Heart right ventricle (tissue), 16 donors: ENCODE measurements around the gene MATCAP1. TPM values are rescaled to one million over a fixed set of nuclear protein-coding genes. Genes with fewer than 3 reads are reported as not detected.

Source experiments
- ATAC-seq, 8 donors: fragments of 200-7000 bp; cut with Tn5 transposase; one replicate each; pipeline ENCODE4 v1.9.1; 2020; ENCODE audit warnings: mild to moderate bottlenecking in 8 of 8, moderate library complexity in 8 of 8, moderate number of reproducible peaks in 1 of 8
- DNase-seq, 2 donors: peaks; one replicate each; pipeline ENCODE4 v3.0.0-alpha.2; 2020
- H3K27ac ChIP-seq, 10 donors: fragments of 200-600 bp; sonication (generic) in 2 of 10; one replicate each; pipeline versions ENCODE4 v1.5.0 to v1.8.0; 2020 to 2022; ENCODE audit warnings: mild to moderate bottlenecking in 3 of 10
- H3K27me3 ChIP-seq, 7 donors: fragments of 200-600 bp; one replicate each; pipeline ENCODE4 v1.8.0; 2021 to 2022; ENCODE audit warnings: mild to moderate bottlenecking in 2 of 7
- H3K36me3 ChIP-seq, 9 donors: fragments of 200-600 bp; sonication (generic) in 1 of 9; one replicate each; pipeline versions ENCODE4 v1.5.0 to v1.8.0; 2020 to 2022; ENCODE audit warnings: mild to moderate bottlenecking in 2 of 9
- H3K4me1 ChIP-seq, 9 donors: fragments of 200-600 bp; sonication (generic) in 1 of 9; one replicate each; pipeline versions ENCODE4 v1.5.0 to v1.8.0; 2020 to 2022; ENCODE audit warnings: mild to moderate bottlenecking in 4 of 9
- H3K4me3 ChIP-seq, 10 donors: fragments of 200-600 bp; sonication (generic) in 2 of 10; one replicate each; pipeline versions ENCODE4 v1.5.0 to v1.8.0; 2020 to 2022; ENCODE audit warnings: mild to moderate bottlenecking in 7 of 10, moderate library complexity in 2 of 10
- H3K9me3 ChIP-seq, 11 donors: fragments of 200-600 bp in 10 of 11; sonication (generic) in 2 of 11; one replicate each; pipeline versions ENCODE4 v1.5.0 to v1.8.0; 2013 to 2022; ENCODE audit warnings: mild to moderate bottlenecking in 2 of 11, control low read depth in 1 of 11, moderate library complexity in 1 of 11
- CTCF ChIP-seq, 9 donors: fragments of 200-600 bp; sonication (generic) in 2 of 9; IDR thresholded peaks; one replicate each; pipeline versions ENCODE4 v1.5.0 to v1.8.0; 2021 to 2022; ENCODE audit warnings: antibody characterized with exemption in 9 of 9, mild to moderate bottlenecking in 5 of 9, moderate library complexity in 1 of 9
- WGBS, 2 donors: extraction: QIAGEN DNeasy Blood & Tissue Kit; methylation state at CpG; one replicate each; pipeline ENCODE4 v1.1.7; 2013; ENCODE audit warnings: inconsistent platforms in 1 of 2; 5-methylcytosine and 5-hydroxymethylcytosine counted together
- intact Hi-C, 10 donors: fragments of 100-400 bp; cut with DNase I; formaldehyde crosslinking; loops; one replicate each; pipeline versions ENCODE4 v1.11.1 to v1.14.2; 2022
- polyA plus RNA-seq, 2 donors: library from polyadenylated mRNA; stranded (reverse); fragments of 200-250 nt; gene quantifications; one replicate each; pipeline ENCODE4 v1.2.3, GENCODE V29; 2013
- total RNA-seq, 10 donors: library from RNA; stranded (reverse); fragmentation: NEBNext Ultra II Directional in 3 of 10; extraction: Animal tissue kit (Norgen Biotek cat#: 25700) in 3 of 10; gene quantifications; one replicate each; pipeline versions ENCODE4 v1.2.1 to v1.2.4, GENCODE V29; 2021 to 2023
- donor health status: Arrhythmogenic right ventricular cardiomyopathy.
- donor health status: ischemic (EF 13 %, LVEDD 7.1; RV severe dilation, severe dysfunction).
- donor health status: healthy with polysubstance abuse.
- donor health status: DM: no; HTN: yes; CAD: no.
- donor health status: DM: no; HTN: no; CAD: no.
- donor health status: ischemic (EF 25% LVEDD 6.9; RV normal size, moderate dysfunction).
- donor health status: ischemic (EF 25% LVEDD 5.7; RV mildly dilated, moderate dysfunction).
- donor health status: healthy.
- donor health status: DM: yes; HTN: yes; CAD: no.
- donor health status: Ischemic cardiomyopathy.
- donor health status: ischemic (EF 35%, LVEDD 5.7; RV mildly dilated, moderate dysfunction).
- donor health status: nonischemic (EF 11% LVEDD 7.7; RV severe dilation, severe dysfunction).
- donor health status: DM: yes; HTN: yes; CAD: no.
- donor health status: PGD.
- donor health status: ischemic (EF 29% LVEDD 5.4; RV normal size, mild dysfunction).
- donor health status: nonischemic (EF 23%, LVEDD 6.1; RV moderate dilation, normal function).

MATCAP1 gene
- total and polyA plus RNA-seq, 12 donors, result 8.0 to 30.9 (median 13.1) TPM

- Histone ChIP-seq H3K27ac (peak overlapping the region in 8 of 10 donors; percentile 15 to 64 (median 56)), H3K4me1 (peaks cover 5 to 61% (median 43%) of the 10 kb centered on the region in 9 donors)
- 6% methylated on average over 66 to 73 of the region's 73 CpGs for WGBS, 2 donors
These were observed 5.7 kb downstream of the MATCAP1 start for GRCh38 chr16:67177743-67178699.

GRCh38 chr16:67176662-67177061 lies 7.1 kb downstream of the MATCAP1 start:
- no peak overlapping the region for H3K4me3 ChIP-seq
- DNase-seq, result no peak
- peaks cover 5 to 58% (median 41%) of the 10 kb centered on the region in 9 donors for H3K4me1 ChIP-seq
- no peak for TF ChIP-seq CTCF (IDR thresholded peaks at IDR 0.05)
- H3K27me3 ChIP-seq, result peaks cover 0 to 18% (median 0%) of the 10 kb centered on the region in 7 donors
- H3K9me3 ChIP-seq, result no peaks in the 10 kb centered on the region
- ATAC-seq, result no peak
- H3K36me3 ChIP-seq, result peaks cover 0 to 20% (median 0%) of the 10 kb centered on the region in 9 donors
- intact Hi-C loops, result no loop called here
- H3K27ac ChIP-seq, result no peak overlapping the region
- WGBS, 2 donors, result 92 to 93% methylated on average over 12 of the region's 12 CpGs

More at GRCh38 chr16:67177743-67178699, 5.7 kb downstream of the MATCAP1 start:
- Histone ChIP-seq H3K4me3 (peak overlapping the region in 9 of 10 donors; percentile 19 to 63 (median 52)), H3K36me3 (peaks cover 0 to 20% (median 0%) of the 10 kb centered on the region in 9 donors), H3K27me3 (peaks cover 0 to 18% (median 0%) of the 10 kb centered on the region in 7 donors), H3K9me3 (no peaks in the 10 kb centered on the region)
- DNase-seq (peak in 1 of 2 donors; percentile 71), ATAC-seq (peak; percentile 10 to 43 (median 29))
- intact Hi-C loops, result no loop called here
- peak in 3 of 9 donors; percentile 8 to 23 (median 17) for TF ChIP-seq CTCF (IDR thresholded peaks at IDR 0.05)

- peak overlapping the region; percentile 67 to 97 (median 88) for H3K27ac ChIP-seq
- no peak for ATAC-seq
- peak overlapping the region; percentile 19 to 58 (median 48) for H3K4me3 ChIP-seq
- intact Hi-C loops, result no loop called here
- peaks cover 0 to 29% (median 0%) of the 10 kb centered on the region in 7 donors for H3K27me3 ChIP-seq
- H3K4me1 ChIP-seq, result peaks cover 8 to 65% (median 46%) of the 10 kb centered on the region in 9 donors
- no peak for TF ChIP-seq CTCF (IDR thresholded peaks at IDR 0.05)
- H3K9me3 ChIP-seq, result no peaks in the 10 kb centered on the region
- peaks cover 0 to 17% (median 0%) of the 10 kb centered on the region in 9 donors for H3K36me3 ChIP-seq
- no peak for DNase-seq
- 48 to 55% methylated on average over 31 of the region's 31 CpGs for WGBS, 2 donors
These were observed 9.0 kb downstream of the MATCAP1 start for GRCh38 chr16:67174706-67175231.
